Keratinocyte (primary cell): ENCODE results near the gene TMEM132C. TPM values are rescaled to one million over a fixed set of nuclear protein-coding genes. Genes with fewer than 3 reads are reported as not detected.

Source experiments
- DNase-seq: peaks from one replicate; pipeline ENCODE4 v3.0.0-alpha.2; 2011; ENCODE audit warnings: low read depth, missing footprints, low spot score
- FAIRE-seq: peaks from 2 replicates; lab custom pipeline; 2011; peaks lifted over from hg19 to GRCh38; lab: Jason Lieb, UNC
- H2AFZ ChIP-seq: 2 replicates; pipeline ENCODE4 v1.6.0; 2012; ENCODE audit warnings: low read length, control low read depth, inconsistent platforms; ENCODE audit not compliant: control insufficient read depth
- H3K27ac ChIP-seq: 2 replicates; pipeline ENCODE4 v1.5.1; 2011; ENCODE audit warnings: low read length; ENCODE audit not compliant: control insufficient read depth, insufficient read depth
- H3K27me3 ChIP-seq: 3 replicates; pipeline ENCODE4 v1.6.0; 2011; ENCODE audit warnings: low read length; ENCODE audit not compliant: control insufficient read depth, insufficient read depth; ENCODE audit errors: extremely low read depth
- H3K36me3 ChIP-seq, 2 experiments: 2 replicates in 1 of 2; 3 replicates in 1 of 2; pipeline ENCODE4 v1.5.1; 2011; ENCODE audit warnings: low read length in 2 of 2, mild to moderate bottlenecking in 1 of 2; ENCODE audit not compliant: control insufficient read depth in 2 of 2, insufficient read depth in 2 of 2; ENCODE audit errors: extremely low read depth in 1 of 2
- H3K4me1 ChIP-seq: 3 replicates; pipeline ENCODE4 v1.5.1; 2011; ENCODE audit warnings: low read length; ENCODE audit not compliant: control insufficient read depth, insufficient read depth; ENCODE audit errors: extremely low read depth
- H3K4me2 ChIP-seq: 3 replicates; pipeline ENCODE4 v1.6.0; 2011; ENCODE audit warnings: low read depth, low read length; ENCODE audit not compliant: control insufficient read depth, insufficient read depth; ENCODE audit errors: extremely low read depth
- H3K4me3 ChIP-seq, 3 experiments: fragments of 200-600 bp in 1 of 3; sonication (generic) in 1 of 3; 2 replicates in 2 of 3; 3 replicates in 1 of 3; pipeline ENCODE4 v1.5.1; 2011 to 2016; ENCODE audit warnings: low read length in 3 of 3, mild to moderate bottlenecking in 3 of 3, control low read depth in 2 of 3, inconsistent platforms in 1 of 3, low read depth in 1 of 3, mixed read lengths in 1 of 3, mixed run types in 1 of 3, moderate library complexity in 1 of 3; ENCODE audit not compliant: control insufficient read depth in 2 of 3, insufficient read depth in 2 of 3; ENCODE audit errors: extremely low read depth in 1 of 3
- H3K79me2 ChIP-seq: 2 replicates; pipeline ENCODE4 v1.6.0; 2012; ENCODE audit warnings: low read length; ENCODE audit not compliant: control insufficient read depth, insufficient read depth
- H3K9ac ChIP-seq: 3 replicates; pipeline ENCODE4 v1.6.0; 2011; ENCODE audit warnings: low read length; ENCODE audit not compliant: control insufficient read depth, insufficient read depth; ENCODE audit errors: extremely low read depth
- H3K9me1 ChIP-seq: 3 replicates; pipeline ENCODE4 v1.6.0; 2011; ENCODE audit warnings: low read length; ENCODE audit not compliant: control insufficient read depth, insufficient read depth; ENCODE audit errors: extremely low read depth
- H3K9me3 ChIP-seq: 2 replicates; pipeline ENCODE4 v1.5.1; 2012; ENCODE audit warnings: low read depth, low read length; ENCODE audit not compliant: control insufficient read depth
- H4K20me1 ChIP-seq: 3 replicates; pipeline ENCODE4 v1.6.0; 2011; ENCODE audit warnings: low read length; ENCODE audit not compliant: control insufficient read depth, insufficient read depth; ENCODE audit errors: extremely low read depth
- CTCF ChIP-seq, 3 experiments: IDR thresholded peaks in 1 of 3; conservative IDR thresholded peaks in 1 of 3; optimal IDR thresholded peaks in 1 of 3; 2 replicates in 2 of 3; 3 replicates in 1 of 3; pipeline versions ENCODE3 to v1.5.1; 2011; ENCODE audit warnings: low read length in 3 of 3, mild to moderate bottlenecking in 3 of 3, moderate library complexity in 2 of 3, control low read depth in 1 of 3, inconsistent platforms in 1 of 3; ENCODE audit not compliant: insufficient read depth in 2 of 3; ENCODE audit errors: extremely low read depth in 1 of 3
- EZH2 ChIP-seq: IDR thresholded peaks from one replicate; pipeline ENCODE4 v1.6.1; 2012; ENCODE audit warnings: inconsistent platforms, mild to moderate bottlenecking, low read length, moderate library complexity
- dilution Hi-C: fragments of 300-500 bp; cut with MboI; formaldehyde crosslinking; loops from one replicate; pipeline ENCODE4 v1.7.0; 2020; ENCODE audit warnings: low sequenced_read_pairs; ENCODE audit not compliant: extremely low pct_ligation_motif_present
- polyA plus RNA-seq, 5 experiments: library from polyadenylated mRNA; depleted of rRNA in 3 of 5; stranded (reverse) in 3 of 5; stranded (forward) in 1 of 5; unstranded in 1 of 5; fragments of >200 nt; gene quantifications; 1 replicate in 1 of 5; 2 replicates in 3 of 5; 3 replicates in 1 of 5; pipeline versions ENCODE4 v1.2.1 to v1.2.3, GENCODE V29; 2011 to 2012; ENCODE audit warnings: missing spikeins in 2 of 5, low read depth in 1 of 5, low replicate concordance in 1 of 5

Gene TMEM132C
- polyA plus RNA-seq, 1 donor (not counting 4 experiments of a cell fraction or from before 2014, with no cell fraction given): not detected

- H3K4me2 ChIP-seq: no peak overlapping the region
- FAIRE-seq (no peak), DNase-seq (no peak)
- no peaks in the 10 kb centered on the region for H3K27me3 ChIP-seq
- H3K79me2 ChIP-seq: no peaks in the 10 kb centered on the region
- peaks cover 9% of the 10 kb centered on the region for H3K9me3 ChIP-seq
- H3K4me3 ChIP-seq: no peak overlapping the region
- H3K9me1 ChIP-seq: no peaks in the 10 kb centered on the region
- H4K20me1 ChIP-seq: no peaks in the 10 kb centered on the region
- no peak for TF ChIP-seq CTCF (optimal IDR thresholded peaks at IDR 0.05 in 1 of 3, IDR thresholded peaks at IDR 0.05 in 1 of 3, conservative IDR thresholded peaks at IDR 0.05 in 1 of 3; ENCODE audit: extremely low read depth in 1 of 3, insufficient read depth in 2 of 3, low read length in 3 of 3)
- no peak for TF ChIP-seq EZH2
- H2AFZ ChIP-seq: no peak overlapping the region
- no peaks in the 10 kb centered on the region for H3K36me3 ChIP-seq
- dilution Hi-C loops: no loop called here
- H3K9ac ChIP-seq: no peak overlapping the region
- no peaks in the 10 kb centered on the region for H3K4me1 ChIP-seq
- H3K27ac ChIP-seq: no peak overlapping the region
Measured at GRCh38 chr12:128337431-128338170, 70.6 kb downstream of the TMEM132C start.

- Histone ChIP-seq H3K9me1 (no peaks in the 10 kb centered on the region), H3K4me3 (no peak overlapping the region), H4K20me1 (no peaks in the 10 kb centered on the region), H2AFZ (no peak overlapping the region), H3K9ac (no peak overlapping the region), H3K79me2 (no peaks in the 10 kb centered on the region), H3K36me3 (no peaks in the 10 kb centered on the region), H3K27ac (no peak overlapping the region), H3K27me3 (no peaks in the 10 kb centered on the region), H3K4me2 (no peak overlapping the region), H3K9me3 (peaks cover 2% of the 10 kb centered on the region), H3K4me1 (no peaks in the 10 kb centered on the region)
- DNase-seq (no peak), FAIRE-seq (no peak)
- TF ChIP-seq EZH2: no peak
- TF ChIP-seq CTCF (optimal IDR thresholded peaks at IDR 0.05 in 1 of 3, IDR thresholded peaks at IDR 0.05 in 1 of 3, conservative IDR thresholded peaks at IDR 0.05 in 1 of 3; ENCODE audit: extremely low read depth in 1 of 3, insufficient read depth in 2 of 3, low read length in 3 of 3): no peak
- dilution Hi-C loops: no loop called here
Measured at GRCh38 chr12:128338386-128339125, 71.6 kb downstream of the TMEM132C start.
